HCT116 (cell line): ENCODE measurements around the gene CEP70.

ENCODE experiments used
- CTCF ChIP-seq, 3 experiments: fragments of 200-600 bp in 1 of 3; sonication (generic) in 1 of 3; IDR thresholded peaks in 2 of 3; conservative IDR thresholded peaks in 1 of 3; 2 replicates each; pipeline ENCODE4 v1.5.1; 2012 to 2017; ENCODE audit warnings: low read depth in 2 of 3, low read length in 2 of 3, antibody characterized with exemption in 1 of 3, borderline replicate concordance in 1 of 3, control low read depth in 1 of 3, mild to moderate bottlenecking in 1 of 3, mixed read lengths in 1 of 3, mixed run types in 1 of 3, moderate library complexity in 1 of 3; ENCODE audit not compliant: insufficient read depth in 1 of 3
- EGR1 ChIP-seq: IDR thresholded peaks from 2 replicates; pipeline ENCODE4 v1.6.1; 2012; ENCODE audit warnings: low read depth
- EZH2 ChIP-seq: fragments of 200-600 bp; sonication (generic); IDR thresholded peaks from 2 replicates; pipeline ENCODE4 v1.6.1; 2017; ENCODE audit warnings: antibody characterized with exemption, mixed run types
- MAX ChIP-seq: IDR thresholded peaks from 2 replicates; pipeline ENCODE4 v1.6.1; 2012
- POLR2AphosphoS5 ChIP-seq: IDR thresholded peaks from 2 replicates; pipeline ENCODE4 v1.6.1; 2011; ENCODE audit warnings: mild to moderate bottlenecking, low read depth, low read length, moderate library complexity
- ZBTB33 ChIP-seq: IDR thresholded peaks from 2 replicates; pipeline ENCODE4 v1.6.1; 2011; ENCODE audit warnings: mild to moderate bottlenecking, low read length, moderate library complexity; ENCODE audit not compliant: insufficient replicate concordance; ENCODE audit errors: extremely low read depth

GRCh38 chr3:138477120-138477519, 116.9 kb downstream of the CEP70 start:
- TF ChIP-seq POLR2AphosphoS5 (no peak), CTCF (IDR thresholded peaks at IDR 0.05 in 2 of 3, conservative IDR thresholded peaks at IDR 0.05 in 1 of 3; ENCODE audit: borderline replicate concordance in 1 of 3, insufficient read depth in 1 of 3, low read depth in 2 of 3, low read length in 2 of 3) (no peak), EGR1 (no peak), EZH2 (no peak), ZBTB33 (no peak), MAX (no peak)
